Measurements from ENCODE around the gene TAS1R3. TPM values are rescaled to one million over a fixed set of nuclear protein-coding genes. Genes with fewer than 3 reads are reported as not detected.

The TAS1R3 gene
- 0.24 TPM for total RNA-seq (ENCODE audit: insufficient read depth, low replicate concordance)

- peak; percentile 39 for DNase-seq (ENCODE audit: low spot score)
These were observed at the start of gene TAS1R3 for GRCh38 chr1:1331068-1331965. TSS of gene TAS1R3 (plus strand) at chr1:1331280. CDS start at chr1:1331346, 66 bp downstream.

GRCh38 chr1:1281533-1282321 lies 49.4 kb upstream of the TAS1R3 start:
- no peak for DNase-seq (ENCODE audit: low spot score)

GRCh38 chr1:1282998-1283397 lies 48.1 kb upstream of the TAS1R3 start:
- no peak for DNase-seq (ENCODE audit: low spot score)

- DNase-seq (ENCODE audit: low spot score): no peak
These were observed 47.3 kb upstream of the TAS1R3 start for GRCh38 chr1:1283821-1284220.

GRCh38 chr1:1284221-1285101 lies 46.6 kb upstream of the TAS1R3 start:
- no peak for DNase-seq (ENCODE audit: low spot score)

GRCh38 chr1:1285102-1285571 lies 45.9 kb upstream of the TAS1R3 start:
- DNase-seq (ENCODE audit: low spot score): no peak

- no peak for DNase-seq (ENCODE audit: low spot score)
These were observed 45.3 kb upstream of the TAS1R3 start for GRCh38 chr1:1285611-1286311.

- no peak for DNase-seq (ENCODE audit: low spot score)
These were observed 44.5 kb upstream of the TAS1R3 start for GRCh38 chr1:1286313-1287261.

- DNase-seq (ENCODE audit: low spot score): no peak
These were observed 43.6 kb upstream of the TAS1R3 start for GRCh38 chr1:1287288-1288110.

GRCh38 chr1:1290238-1290731 lies 40.8 kb upstream of the TAS1R3 start:
- DNase-seq (ENCODE audit: low spot score): no peak

- DNase-seq (ENCODE audit: low spot score): no peak
These were observed 40.0 kb upstream of the TAS1R3 start for GRCh38 chr1:1291023-1291528.

- peak; percentile 69 for DNase-seq (ENCODE audit: low spot score)
These were observed 39.3 kb upstream of the TAS1R3 start for GRCh38 chr1:1291548-1292441.

- no peak for DNase-seq (ENCODE audit: low spot score)
These were observed 38.7 kb upstream of the TAS1R3 start for GRCh38 chr1:1292442-1292779.

- DNase-seq (ENCODE audit: low spot score): no peak
These were observed 38.2 kb upstream of the TAS1R3 start for GRCh38 chr1:1292851-1293250.

GRCh38 chr1:1293263-1294249 lies 37.5 kb upstream of the TAS1R3 start:
- DNase-seq (ENCODE audit: low spot score): no peak

GRCh38 chr1:1294250-1294890 lies 36.7 kb upstream of the TAS1R3 start:
- no peak for DNase-seq (ENCODE audit: low spot score)

All from umbilical cord (tissue), 2 donors.